C1 segment of cervical spinal cord (tissue), 14 donors: ENCODE measurements around the gene MRPS25.

Source experiments
- DNase-seq, 14 donors: peaks; one replicate each; lab custom pipeline; 2025; lab: John Stamatoyannopoulos, UW

Gene MRPS25

GRCh38 chr3:15083252-15083651 is 18.1 kb upstream of the MRPS25 start:
- no peak for DNase-seq

GRCh38 chr3:15081960-15082664 is 17.0 kb upstream of the MRPS25 start:
- no peak for DNase-seq

- no peak for DNase-seq
Measured at GRCh38 chr3:15079091-15079490, 14.0 kb upstream of the MRPS25 start.

- no peak for DNase-seq
Measured at GRCh38 chr3:15074500-15074899, 9.4 kb upstream of the MRPS25 start.

GRCh38 chr3:15071699-15072098 is 6.6 kb upstream of the MRPS25 start:
- no peak for DNase-seq

- no peak for DNase-seq
Measured at GRCh38 chr3:15069441-15069840, 4.3 kb upstream of the MRPS25 start.

GRCh38 chr3:15066467-15066866 is 1.4 kb upstream of the MRPS25 start:
- no peak for DNase-seq

GRCh38 chr3:15065550-15066007 is 464 bp upstream of the MRPS25 start:
- no peak for DNase-seq

GRCh38 chr3:15064299-15064834 is 748 bp downstream of the MRPS25 start:
- DNase-seq: peak in 3 of 14 donors; percentile 19 to 43 (median 32)

- DNase-seq: no peak
Measured at GRCh38 chr3:15063656-15064286, 1.3 kb downstream of the MRPS25 start.

GRCh38 chr3:15063238-15063637 is 1.9 kb downstream of the MRPS25 start:
- no peak for DNase-seq

- no peak for DNase-seq
Measured at GRCh38 chr3:15060029-15060428, 5.1 kb downstream of the MRPS25 start.

GRCh38 chr3:15056676-15057404 is 8.3 kb downstream of the MRPS25 start:
- no peak for DNase-seq

- no peak for DNase-seq
Measured at GRCh38 chr3:15055019-15055557, 10.0 kb downstream of the MRPS25 start.

GRCh38 chr3:15053541-15053940 is 11.6 kb downstream of the MRPS25 start:
- DNase-seq: no peak

- DNase-seq: no peak
Measured at GRCh38 chr3:15052335-15053242, 12.5 kb downstream of the MRPS25 start.

- no peak for DNase-seq
Measured at GRCh38 chr3:15051531-15051930, 13.6 kb downstream of the MRPS25 start.

- no peak for DNase-seq
Measured at GRCh38 chr3:15050405-15051092, 14.6 kb downstream of the MRPS25 start.

- no peak for DNase-seq
Measured at GRCh38 chr3:15049584-15049983, 15.5 kb downstream of the MRPS25 start.

GRCh38 chr3:15045667-15046066 is 19.4 kb downstream of the MRPS25 start:
- DNase-seq: no peak
